SHP77 (cell line): ENCODE measurements around the gene MYOM1.
"Not testable (repeated sequence)": the region's sequence is repeated elsewhere in the genome, so short reads cannot be mapped to it uniquely, and the experiment has no call there.

ENCODE experiments used
- DNase-seq, 2 experiments: peaks; one replicate each; lab custom pipeline; 2025; lab: John Stamatoyannopoulos, UW

Gene MYOM1

DNA sequence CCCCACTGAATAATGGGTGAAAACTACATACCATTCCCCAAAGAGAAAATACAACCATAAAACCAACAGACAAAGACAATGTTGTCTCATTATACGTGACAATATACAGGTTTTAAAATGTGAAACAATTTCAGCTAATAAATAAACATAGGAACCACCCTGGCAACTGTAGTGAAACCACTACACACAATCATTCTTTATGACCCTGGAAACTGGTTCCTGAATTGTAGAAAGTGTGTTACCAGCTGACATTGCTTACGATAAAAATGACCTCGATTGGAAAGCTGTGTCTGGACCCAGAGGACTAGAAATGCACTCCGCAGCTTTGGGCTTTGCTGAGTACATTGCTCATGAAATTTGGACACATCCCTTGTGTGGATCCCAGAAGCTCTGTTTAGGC is 132.9 kb downstream of the MYOM1 start:
- DNase-seq, result no peak

DNA sequence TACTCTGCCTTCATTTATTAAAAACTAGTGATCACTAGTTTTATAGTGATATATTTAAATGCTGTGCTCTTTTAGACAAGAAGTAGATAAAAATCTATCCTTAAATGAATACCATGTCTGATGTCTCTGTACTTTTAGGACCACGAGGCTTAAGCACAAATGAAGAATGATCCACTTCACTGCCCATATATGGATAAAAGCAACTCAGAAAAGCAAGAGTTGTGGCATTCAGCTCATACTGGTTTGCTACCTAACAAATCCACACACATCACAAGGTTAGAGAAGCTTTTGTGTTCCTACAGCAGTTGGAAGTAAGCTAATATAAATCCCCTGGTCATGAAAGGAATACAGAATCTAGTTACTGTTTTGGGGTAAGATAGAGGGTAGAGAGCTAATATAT is 134.2 kb downstream of the MYOM1 start:
- no peak for DNase-seq

DNA sequence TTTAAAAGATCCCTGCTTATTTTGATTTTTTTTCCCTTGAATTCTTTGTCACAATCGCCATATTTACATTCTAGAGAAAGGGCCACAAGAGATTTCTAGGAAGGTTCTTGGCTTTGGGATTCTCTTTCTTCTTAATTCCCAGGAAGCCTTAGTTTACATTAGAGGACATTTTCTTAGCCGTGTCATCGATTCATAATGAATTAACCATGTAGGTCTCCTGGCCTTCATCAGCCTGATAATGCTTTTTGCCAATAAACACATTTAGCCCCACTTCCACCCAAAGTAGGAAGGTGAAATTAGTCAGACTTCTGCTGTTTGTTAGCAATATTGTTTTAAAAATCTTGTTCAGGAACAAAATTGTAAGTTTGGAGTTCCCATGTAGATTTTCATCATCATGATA is 135.6 kb downstream of the MYOM1 start:
- DNase-seq, result no peak

DNA sequence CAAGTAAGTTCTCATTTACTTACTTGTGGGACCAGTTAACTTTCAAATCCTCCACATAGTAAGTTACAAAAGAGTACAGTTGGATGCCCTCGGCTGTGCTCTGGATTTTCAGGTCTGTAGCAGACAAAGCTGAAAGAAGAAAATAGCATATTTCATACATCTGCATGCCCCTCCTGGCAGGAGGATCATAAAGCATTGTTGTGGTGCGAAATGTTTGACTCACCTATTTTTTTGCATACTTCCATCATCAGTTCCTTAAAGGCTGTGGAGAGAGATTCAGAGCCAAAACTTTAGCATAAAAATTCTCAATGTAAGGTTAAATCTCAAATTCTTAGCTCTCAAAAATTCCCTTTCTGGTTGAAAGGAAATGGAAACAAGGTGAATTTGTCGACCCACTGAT is 136.0 kb downstream of the MYOM1 start:
- no peak for DNase-seq

DNA sequence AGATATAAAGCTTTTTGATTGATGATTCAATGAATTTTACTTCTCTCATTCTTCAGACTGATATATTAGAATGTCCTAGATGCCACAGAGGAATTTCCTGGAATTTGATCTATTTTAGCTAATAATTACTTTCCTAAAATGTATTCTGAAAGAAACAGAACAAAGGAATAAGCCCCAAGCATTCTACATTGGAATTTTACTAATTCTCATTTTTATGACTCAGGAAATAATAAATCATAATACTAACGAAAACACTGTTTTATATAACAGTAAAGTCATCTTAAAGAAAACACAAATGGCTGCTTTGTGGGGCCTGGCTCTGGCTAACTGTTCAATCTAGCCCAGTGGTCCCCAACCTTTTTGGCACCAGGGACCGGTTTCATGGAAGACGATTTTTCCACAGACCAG is 138.2 kb downstream of the MYOM1 start:
- DNase-seq, result no peak

DNA sequence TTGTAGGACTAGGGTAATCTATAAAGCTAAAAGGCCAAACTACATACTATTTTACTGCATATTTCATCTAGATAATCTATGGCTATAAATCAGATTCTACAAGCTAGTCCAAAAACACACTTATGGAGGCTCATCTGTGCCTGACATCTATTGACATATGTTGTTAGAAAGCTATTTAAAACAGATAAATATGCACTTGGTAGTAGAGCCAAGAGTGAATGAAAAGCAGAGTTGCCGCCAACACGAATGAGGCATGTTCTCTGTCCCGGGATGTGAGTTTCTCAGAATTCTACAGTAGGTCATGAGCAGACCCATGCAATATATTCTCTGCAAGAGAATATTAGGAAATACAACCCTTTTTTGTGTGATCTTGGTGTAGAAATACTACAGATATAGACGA is 140.1 kb downstream of the MYOM1 start:
- DNase-seq, result no peak

DNA sequence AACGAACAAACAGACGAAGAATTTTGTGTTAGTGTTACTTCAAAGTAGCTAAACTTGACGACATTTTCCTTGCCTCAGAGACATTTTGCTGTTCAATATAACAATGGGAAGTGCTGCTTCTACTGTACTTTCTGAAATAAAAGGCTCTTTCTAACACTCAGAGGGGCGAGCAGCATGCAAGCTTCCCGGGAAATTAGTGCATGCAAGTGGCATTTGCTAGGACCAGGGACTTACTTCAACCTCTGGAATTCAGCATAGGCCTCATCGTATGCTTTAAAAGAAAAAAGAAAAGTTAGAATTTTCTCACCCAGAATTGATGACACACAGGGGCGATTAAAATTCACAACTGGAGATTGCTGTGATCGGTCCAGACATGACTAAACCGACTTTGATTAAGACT is 144.3 kb downstream of the MYOM1 start:
- no peak for DNase-seq

DNA sequence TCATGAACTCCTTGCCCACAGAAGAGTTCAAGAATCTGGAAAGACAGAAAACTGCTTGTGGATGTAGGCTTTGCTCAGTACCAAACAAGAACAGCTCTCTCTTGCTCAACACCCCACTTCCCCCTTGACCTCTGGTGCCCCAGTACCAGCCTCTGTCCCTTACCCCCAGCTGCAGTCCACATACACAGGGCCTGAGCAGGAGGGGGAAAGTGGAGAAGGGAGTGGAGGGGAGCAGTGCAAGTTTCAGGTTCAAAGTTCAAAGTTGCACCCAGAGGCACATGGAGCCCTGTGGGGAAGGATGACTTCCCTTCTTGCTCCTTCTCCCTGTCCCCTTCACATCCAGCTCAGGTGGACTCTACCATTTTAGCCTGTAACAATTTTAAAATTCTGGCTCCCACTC is 145.7 kb downstream of the MYOM1 start:
- DNase-seq, result no peak

DNA sequence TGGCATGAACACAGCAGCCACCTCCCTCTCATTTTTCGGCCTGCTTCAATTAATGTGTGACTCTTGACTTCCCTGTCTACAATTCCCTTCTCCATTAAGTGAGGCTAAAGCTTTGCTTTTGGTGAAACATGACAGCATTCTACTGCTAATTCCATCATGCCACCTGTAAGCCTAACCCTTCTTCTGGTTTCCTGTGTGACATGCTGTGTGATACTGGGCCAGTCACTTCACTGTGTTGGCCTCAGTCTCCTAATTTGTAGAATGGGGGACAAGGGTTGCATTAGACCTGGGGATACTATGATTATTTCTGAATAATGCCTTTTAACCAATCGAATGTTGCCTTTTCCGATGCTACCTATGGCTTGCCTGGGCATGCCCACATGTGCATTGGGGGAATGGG is 146.4 kb downstream of the MYOM1 start:
- DNase-seq, result not testable (repeated sequence)

DNA sequence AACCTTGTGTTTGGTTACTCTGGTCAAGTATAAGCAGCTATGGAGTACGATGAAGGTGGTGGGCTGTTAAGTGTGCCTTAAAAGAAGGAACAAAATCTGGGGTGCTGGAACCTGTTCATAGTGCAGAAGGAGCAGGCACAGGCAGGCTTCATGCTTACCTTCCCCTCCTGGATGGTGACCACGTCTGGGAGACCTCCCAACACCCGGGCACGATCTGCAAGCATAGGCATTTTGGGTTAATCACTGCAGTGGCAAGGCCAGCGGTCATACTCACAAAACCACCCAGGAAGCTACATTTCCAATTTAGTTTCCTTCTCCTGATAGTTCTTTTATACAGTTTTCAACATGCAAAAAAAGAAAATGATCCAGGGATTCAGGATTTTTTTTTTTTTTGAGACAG is 148.1 kb downstream of the MYOM1 start:
- no peak for DNase-seq

DNA sequence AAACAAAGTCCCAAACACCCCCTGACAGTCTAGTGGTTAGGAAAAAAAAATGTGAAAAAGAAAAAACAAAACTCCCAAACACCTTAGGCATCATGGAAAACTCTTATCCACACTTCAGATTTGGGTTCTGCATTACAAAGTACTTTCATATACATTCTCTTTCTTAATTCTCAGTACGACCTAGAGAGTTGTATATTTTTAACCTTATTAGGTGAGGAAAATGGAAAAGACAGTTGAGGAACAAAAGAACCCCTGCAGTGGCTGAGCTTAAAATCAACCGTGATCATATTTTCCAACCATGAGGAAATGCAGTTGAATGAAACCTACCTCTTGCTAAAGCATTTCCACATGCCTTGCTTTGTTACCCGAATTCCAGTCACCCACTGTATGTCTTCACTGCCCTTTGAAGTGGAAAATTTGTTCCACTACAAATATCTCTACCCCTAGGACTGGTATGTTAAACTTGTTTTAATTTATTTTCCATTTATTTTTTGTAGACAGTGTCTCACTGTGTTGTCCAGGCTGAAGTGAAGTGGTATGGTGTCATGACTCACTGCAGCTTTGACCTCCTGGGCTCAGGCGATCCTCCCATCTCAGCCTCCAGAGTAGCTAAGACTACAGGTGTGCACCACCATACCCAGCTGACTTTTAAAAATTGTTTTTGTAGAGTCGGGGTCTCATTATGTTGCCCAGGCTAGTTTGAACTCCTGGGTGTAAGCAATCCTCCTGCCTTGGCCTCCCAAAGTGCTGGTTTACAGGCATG is 149.9 kb downstream of the MYOM1 start:
- no peak for DNase-seq

DNA sequence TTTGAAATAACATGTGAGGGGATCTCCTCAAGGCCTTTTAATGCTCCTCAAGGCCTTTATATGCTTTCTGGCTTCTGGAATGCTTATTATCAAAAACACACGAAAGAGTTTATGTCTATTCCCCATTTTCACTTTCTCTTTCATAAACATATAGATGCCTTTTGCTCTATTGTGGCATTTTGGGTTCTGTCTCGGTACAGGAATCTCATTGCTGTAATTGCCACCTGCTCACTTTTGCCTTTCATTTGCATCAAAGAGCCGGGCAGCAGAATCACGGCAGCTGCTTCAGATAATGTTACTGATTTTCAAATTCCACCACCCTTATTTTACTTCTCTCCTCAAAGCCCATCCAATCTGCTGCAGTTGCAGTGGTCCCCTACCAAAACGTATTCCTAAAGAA is 152.0 kb downstream of the MYOM1 start:
- no peak for DNase-seq

DNA sequence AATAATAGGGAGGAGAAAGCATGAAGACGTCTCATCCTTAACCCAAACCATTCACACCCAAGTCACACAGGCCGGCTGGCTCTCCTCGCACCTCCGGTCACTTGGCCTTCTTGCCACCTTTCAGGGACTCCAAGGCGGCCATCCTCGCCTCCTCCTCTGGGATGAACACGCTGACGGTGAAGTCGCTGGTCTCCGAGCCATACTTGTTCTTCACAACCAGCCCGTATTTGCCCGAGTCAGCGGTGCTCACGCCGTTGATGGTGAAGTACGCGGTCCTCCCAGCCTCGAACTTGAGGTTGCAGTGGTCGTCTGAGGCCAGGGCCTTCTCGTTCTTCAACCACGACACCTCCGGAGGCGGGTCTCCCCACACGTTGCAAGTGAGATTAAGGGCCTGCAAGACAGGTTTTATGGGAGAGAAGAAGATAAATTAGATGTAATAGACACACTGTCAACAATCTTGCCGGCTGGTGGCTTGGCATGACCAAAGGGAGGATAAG is 152.6 kb downstream of the MYOM1 start:
- DNase-seq, result no peak

DNA sequence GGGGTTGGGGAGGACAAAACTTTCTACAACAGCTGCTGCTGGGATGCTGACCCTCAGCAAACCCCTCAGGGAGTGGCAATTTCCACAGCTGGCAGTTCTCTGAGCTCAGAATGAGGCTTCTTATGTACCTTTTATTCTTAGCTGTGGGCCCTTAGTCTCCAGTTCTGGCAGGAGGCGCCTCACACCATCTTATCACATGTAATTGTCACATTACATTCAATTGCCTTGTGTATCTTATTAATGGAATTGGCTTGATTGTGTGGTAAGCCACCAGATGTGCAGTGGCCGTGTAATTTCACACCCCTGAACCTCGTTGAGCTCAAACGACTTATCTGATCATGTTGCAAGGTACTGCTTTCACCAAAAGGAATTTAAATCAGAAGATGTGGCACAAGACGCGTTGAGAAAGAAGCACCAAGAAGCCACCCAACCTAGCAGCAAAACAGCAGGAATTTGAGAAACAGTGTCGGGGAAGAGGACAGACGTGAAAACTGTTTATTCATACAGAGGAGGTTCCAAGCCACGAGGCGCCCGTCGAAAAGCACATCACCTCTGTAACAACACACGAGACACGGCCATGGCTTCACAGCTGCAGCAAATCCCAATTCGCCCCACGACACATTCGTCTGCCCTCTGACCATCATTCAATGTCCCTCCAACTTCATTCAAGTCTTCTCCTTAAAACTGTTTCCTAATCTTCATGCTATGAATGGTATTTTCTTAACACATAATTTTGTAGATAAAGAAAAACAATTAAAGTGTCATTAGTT is 153.2 kb downstream of the MYOM1 start:
- no peak for DNase-seq

DNA sequence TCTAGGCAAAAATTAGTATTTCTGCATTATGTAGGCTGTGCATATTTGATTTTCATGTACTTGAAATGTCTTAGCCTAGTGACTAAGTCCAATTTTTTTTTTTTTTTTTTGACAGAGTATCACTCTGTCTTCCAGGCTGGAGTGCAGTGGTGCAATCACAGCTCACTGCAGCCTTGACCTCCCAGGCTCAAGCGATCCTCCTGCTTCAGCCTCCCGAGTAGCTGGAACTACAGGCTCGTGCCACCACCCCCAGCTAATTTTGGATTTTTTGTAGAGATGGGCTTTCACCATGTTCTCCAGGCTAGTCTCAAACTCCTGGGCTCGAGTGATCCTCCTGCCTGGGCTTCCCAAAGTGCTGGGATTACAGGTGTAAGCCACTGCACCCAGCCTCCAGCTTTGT is 156.0 kb downstream of the MYOM1 start:
- not testable (repeated sequence) for DNase-seq

DNA sequence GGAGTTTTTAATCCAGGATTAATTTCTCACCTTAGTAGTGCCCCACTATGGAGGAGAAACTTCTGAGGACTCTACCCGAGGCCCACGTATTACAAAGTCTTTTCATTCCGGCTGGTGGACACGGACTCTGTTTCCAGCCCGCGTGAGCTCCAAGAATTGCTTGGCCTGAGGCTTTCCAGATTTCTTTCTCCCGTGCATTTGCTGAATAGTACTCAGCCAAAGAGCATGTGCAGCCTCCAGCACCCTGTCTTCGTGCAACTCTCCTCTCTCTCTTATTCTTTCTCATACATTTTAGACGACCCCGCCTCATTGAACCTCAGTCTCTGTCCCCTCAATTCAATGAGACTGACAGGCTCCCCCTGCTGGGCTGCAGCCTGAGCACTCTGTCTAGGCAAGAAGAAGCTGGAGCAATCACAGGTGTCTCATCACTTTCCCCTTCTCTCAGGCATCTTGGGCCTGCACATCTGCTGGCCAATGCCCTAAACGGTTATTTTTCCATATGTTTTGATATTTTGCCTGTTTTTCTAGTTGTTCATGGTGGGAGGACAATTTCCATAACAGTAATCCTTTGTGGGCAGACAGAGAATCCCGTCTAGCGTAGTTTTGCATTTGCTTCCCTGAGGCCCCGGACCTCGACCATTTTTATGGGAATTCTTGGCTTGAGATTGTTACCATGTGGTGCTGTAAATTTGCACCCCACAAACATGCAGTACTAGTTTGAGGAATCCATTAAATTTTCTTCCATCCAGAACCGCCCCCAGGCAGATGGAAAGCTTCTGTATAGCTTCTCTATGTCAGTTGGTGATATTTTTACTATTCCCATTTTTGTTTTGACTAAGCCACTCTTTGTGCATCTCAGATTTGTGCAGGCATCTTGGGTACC is 156.7 kb downstream of the MYOM1 start:
- peak; percentile 59 to 82 for DNase-seq

DNA sequence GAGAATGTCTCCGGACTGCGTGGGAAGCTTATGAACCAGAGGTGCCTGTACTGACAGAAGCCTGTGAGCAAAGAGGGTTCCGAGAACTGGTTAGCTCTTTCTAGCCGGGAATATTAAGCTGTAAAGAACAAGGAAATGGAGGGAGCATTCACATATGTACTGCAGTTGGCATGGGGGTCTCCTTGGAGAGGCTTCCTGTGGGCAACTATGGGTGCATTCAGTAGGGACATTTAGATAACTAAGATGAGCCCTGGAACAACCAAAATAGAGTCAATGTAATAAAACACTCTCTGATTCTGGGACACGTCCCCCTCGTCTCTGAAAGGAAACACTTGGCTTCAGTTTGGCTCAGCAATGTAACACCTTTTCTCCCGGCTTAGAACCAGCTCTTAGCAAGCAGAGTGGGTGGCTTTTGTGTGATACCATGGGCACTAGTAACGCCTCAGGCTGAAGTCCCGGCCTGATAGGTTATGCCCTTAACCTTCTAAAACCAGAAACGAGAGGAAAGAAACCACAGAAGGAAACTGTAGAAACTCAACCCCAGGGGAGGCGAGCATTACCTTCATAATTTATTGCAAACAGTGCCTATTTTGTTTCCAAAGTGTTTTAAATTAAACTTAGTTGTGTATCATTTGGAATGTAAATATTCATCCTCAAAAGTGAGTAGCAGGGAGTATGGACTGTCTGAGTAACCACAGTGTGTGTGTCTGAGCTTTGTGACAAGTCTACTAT is 158.0 kb downstream of the MYOM1 start:
- DNase-seq, result no peak

DNA sequence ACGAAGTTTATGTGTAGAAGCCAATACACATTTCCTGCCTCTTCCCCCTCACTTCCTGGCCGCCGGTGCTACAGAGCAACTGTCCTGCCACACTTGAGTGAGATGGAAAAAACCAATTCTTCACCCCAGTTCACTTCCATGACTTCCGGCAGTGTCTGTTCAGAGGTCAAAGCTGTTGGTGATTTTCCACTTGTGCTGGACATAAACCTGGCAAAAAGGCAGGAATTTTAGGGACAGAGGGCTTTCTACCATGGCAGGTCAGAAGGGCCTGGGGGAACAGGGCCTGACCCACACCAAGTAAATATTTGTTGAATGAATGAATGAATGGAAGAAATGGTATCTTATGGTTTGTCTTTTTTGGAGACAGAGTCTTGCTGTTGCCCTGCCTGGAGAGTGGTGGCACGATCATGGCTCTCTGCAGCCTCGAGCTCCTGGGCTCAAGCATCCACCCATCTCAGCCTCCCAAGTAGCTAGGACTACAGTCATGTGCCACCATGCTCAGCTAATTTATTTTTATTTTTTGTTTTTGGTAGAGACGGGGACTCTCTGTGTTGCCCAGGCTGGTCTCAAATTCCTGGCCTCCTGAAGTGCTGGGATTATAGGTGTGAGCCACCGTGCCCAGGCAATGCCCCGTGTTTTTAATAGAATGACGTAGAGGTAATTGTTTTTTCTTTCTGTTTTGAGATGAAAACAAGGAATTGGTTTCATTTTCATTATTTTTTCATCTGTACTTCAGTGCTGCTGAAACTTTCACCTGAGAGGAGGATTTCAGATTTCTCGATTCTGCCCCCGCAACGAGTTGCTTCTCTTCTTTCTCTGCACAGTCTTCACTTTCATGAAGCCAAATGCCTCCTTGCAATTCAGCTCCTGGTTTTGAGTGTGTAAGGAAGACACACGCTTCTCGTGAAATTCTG is 158.8 kb downstream of the MYOM1 start:
- no peak for DNase-seq

DNA sequence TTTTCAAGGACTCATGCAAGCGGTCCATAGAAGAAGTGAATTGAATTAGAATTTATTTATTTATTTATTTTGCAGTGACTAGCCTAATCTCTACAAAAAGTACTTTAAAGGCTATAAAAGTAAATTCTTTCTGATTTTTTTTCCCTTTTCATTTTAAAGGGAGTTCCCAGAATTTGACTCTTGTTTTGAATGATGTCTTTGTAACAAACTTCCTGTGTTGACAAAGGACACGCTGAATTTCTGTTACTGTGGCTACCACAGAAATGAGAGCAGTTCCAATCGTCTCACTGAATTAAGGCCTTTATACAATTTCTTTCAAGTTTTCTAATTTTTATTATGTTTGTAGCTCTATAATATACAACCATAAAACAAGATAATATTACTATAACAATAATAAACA is 160.5 kb downstream of the MYOM1 start:
- DNase-seq, result no peak

DNA sequence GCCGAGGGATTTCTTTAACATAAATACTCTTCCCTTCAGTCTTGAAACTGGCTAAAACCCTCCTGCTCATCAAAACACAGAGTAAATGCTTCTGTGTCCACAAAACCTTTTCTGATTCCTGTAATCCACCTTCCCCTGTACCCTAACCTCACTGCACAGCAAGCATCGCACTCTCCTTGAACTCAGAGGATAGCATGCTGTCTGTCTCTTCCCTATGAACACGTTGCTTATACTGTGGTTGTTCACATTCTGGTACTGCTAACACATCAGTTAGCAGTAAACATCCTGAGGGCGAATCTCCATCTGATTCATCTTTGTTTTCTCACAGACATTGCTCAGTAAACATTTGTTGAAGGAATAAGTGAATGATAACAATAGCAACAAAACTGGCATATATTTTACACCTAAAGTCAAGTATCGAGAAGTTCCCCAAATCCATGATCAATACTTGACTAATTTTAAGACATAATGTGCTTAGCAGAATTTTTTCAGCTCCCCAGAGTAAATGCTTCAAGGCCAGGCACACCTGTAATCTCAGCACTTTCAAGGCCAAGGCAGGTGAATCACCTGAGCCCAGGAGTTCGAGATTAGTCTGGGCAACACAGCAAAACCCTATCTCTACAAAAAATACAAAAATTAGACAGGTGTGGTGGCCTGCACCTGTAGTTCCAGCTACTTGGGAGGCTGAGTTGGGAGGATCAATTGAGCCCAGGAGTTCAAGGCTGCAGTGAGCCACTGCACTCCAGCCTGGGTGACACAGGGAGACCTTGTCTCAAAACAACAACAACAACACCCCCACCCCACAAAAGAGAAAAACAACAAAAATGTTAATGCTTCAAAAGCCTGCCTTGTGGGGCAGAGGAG is 161.2 kb downstream of the MYOM1 start:
- no peak for DNase-seq
